Measurements from ENCODE around the gene CATSPER1. TPM values are rescaled to one million over a fixed set of nuclear protein-coding genes. Genes with fewer than 3 reads are reported as not detected.
"Not testable (repeated sequence)": the region's sequence is repeated elsewhere in the genome, so short reads cannot be mapped to it uniquely, and the experiment has no call there.

Gene CATSPER1
- total RNA-seq, 1 experiment from 2014 or later: 1.3 TPM

GRCh38 chr11:66020618-66021357 lies 5.5 kb downstream of the CATSPER1 start:
- peak; percentile 93 for DNase-seq (ENCODE audit: low read depth)

- DNase-seq (ENCODE audit: low read depth): no peak
Observed at GRCh38 chr11:66020212-66020611, 6.1 kb downstream of the CATSPER1 start.

GRCh38 chr11:66017321-66017720 lies 9.0 kb downstream of the CATSPER1 start:
- no peak for DNase-seq (ENCODE audit: low read depth)

- no peak for DNase-seq (ENCODE audit: low read depth)
Observed at GRCh38 chr11:66016793-66017177, 9.5 kb downstream of the CATSPER1 start.

- no peak for DNase-seq (ENCODE audit: low read depth)
Observed at GRCh38 chr11:66015936-66016792, 10.1 kb downstream of the CATSPER1 start.

- DNase-seq (ENCODE audit: low read depth): peak; percentile 72
Observed at GRCh38 chr11:66015454-66015881, 10.8 kb downstream of the CATSPER1 start.

- no peak for DNase-seq (ENCODE audit: low read depth)
Observed at GRCh38 chr11:66014804-66015453, 11.3 kb downstream of the CATSPER1 start.

- DNase-seq (ENCODE audit: low read depth): no peak
Observed at GRCh38 chr11:66013762-66014100, 12.5 kb downstream of the CATSPER1 start.

- no peak for DNase-seq (ENCODE audit: low read depth)
Observed at GRCh38 chr11:66012946-66013761, 13.1 kb downstream of the CATSPER1 start.

- no peak for DNase-seq (ENCODE audit: low read depth)
Observed at GRCh38 chr11:66012371-66012945, 13.8 kb downstream of the CATSPER1 start.

- no peak for DNase-seq (ENCODE audit: low read depth)
Observed at GRCh38 chr11:66011785-66012303, 14.4 kb downstream of the CATSPER1 start, which contains the start of gene CST6. TSS of gene CST6 (plus strand) at chr11:66012008. CDS start at chr11:66012045, 37 bp downstream.

GRCh38 chr11:66011239-66011784 lies 15.0 kb downstream of the CATSPER1 start:
- peak; percentile 73 for DNase-seq (ENCODE audit: low read depth)

- DNase-seq (ENCODE audit: low read depth): not testable (repeated sequence)
Observed at GRCh38 chr11:66010036-66010435, 16.2 kb downstream of the CATSPER1 start.

GRCh38 chr11:66008468-66009101 lies 17.7 kb downstream of the CATSPER1 start:
- no peak for DNase-seq (ENCODE audit: low read depth)

- no peak for DNase-seq (ENCODE audit: low read depth)
Observed at GRCh38 chr11:66008095-66008467, 18.2 kb downstream of the CATSPER1 start.

GRCh38 chr11:66007201-66007634 lies 19.1 kb downstream of the CATSPER1 start:
- no peak for DNase-seq (ENCODE audit: low read depth)

- no peak for DNase-seq (ENCODE audit: low read depth)
Observed at GRCh38 chr11:66006891-66007176, 19.4 kb downstream of the CATSPER1 start.

- no peak for DNase-seq (ENCODE audit: low read depth)
Observed at GRCh38 chr11:66006134-66006890, 20.0 kb downstream of the CATSPER1 start.

- no peak for DNase-seq (ENCODE audit: low read depth)
Observed at GRCh38 chr11:66004186-66004585, 22.1 kb downstream of the CATSPER1 start.

- no peak for DNase-seq (ENCODE audit: low read depth)
Observed at GRCh38 chr11:66003291-66003690, 23.0 kb downstream of the CATSPER1 start.

Measured in Daoy (cell line).